ENCODE data around the gene C2orf80.

DNA sequence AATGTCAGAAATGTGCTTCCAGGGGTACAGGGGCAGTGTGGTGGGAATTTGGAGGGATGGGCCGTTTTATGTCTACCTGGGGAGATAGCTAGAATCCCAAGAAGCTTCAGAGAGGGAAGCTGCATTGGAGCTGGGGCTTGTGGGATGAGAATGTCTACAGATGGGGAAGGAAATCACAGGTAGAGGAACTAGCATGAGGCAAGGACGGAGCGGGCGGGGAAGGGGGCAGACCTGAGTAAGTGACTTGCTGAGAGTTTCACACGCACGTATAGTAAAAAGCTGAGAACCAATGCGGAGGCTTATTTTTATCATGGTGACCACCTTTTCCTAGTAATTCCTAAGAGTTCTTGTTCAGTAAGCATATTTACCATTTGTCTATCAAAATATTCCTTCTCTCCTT lies 6.3 kb downstream of the C2orf80 start:
- TF ChIP-seq, protein P1, sequence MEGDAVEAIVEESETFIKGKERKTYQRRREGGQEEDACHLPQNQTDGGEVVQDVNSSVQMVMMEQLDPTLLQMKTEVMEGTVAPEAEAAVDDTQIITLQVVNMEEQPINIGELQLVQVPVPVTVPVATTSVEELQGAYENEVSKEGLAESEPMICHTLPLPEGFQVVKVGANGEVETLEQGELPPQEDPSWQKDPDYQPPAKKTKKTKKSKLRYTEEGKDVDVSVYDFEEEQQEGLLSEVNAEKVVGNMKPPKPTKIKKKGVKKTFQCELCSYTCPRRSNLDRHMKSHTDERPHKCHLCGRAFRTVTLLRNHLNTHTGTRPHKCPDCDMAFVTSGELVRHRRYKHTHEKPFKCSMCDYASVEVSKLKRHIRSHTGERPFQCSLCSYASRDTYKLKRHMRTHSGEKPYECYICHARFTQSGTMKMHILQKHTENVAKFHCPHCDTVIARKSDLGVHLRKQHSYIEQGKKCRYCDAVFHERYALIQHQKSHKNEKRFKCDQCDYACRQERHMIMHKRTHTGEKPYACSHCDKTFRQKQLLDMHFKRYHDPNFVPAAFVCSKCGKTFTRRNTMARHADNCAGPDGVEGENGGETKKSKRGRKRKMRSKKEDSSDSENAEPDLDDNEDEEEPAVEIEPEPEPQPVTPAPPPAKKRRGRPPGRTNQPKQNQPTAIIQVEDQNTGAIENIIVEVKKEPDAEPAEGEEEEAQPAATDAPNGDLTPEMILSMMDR (IDR thresholded peaks at IDR 0.05) = no peak
- TF ChIP-seq POLR2A (IDR thresholded peaks at IDR 0.05) (no peak), POLR2AphosphoS5 (IDR thresholded peaks at IDR 0.05) (no peak)
